ENCODE data around the gene PLXNA2.

Gene PLXNA2

DNA sequence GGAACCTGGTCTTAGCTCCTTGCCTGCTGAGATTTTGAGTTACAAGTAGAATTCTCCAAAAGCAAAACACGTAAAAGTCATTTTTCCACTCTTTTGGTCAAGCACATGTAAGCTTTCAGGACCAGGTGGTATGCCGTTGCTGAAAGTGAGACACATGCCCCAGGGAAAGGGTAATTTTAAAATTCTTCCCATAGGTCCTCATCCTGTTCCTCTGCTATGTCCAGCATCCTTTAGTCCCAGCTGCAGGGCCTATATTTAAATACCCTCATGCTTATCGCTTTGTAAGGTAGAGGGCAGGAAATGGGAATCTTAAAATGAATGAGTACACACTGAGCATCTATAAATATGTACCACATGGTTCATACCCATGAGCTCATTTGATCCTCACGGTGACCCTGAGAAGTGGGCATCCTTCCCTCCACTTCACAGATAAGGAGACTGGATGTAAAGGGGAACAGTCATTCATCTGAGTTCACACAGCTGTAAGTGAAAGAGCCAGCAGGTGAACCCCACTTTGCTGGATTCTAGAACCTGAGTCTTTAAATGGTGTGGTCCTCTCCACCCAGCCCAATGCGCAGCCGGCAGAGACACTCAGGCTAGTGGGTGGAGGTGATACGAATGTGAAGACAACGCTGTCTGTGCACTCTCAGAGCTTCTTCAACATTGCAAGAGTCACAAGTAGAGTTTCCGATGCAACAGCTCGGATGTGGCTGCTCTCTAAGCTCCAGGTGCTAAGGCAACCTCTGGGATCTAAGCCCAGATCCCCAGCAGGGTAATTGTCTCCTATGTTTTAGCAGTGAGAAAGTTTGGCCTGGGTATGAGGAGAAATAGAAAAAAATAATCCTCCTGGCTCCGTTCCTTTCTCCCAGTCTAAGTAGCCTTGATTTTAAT lies 163.5 kb downstream of the PLXNA2 start:
- Mint-ChIP-seq H3K27me3 (no peaks in the 10 kb centered on the region), H3K4me1 (peaks cover 2% of the 10 kb centered on the region), H3K9me3 (no peaks in the 10 kb centered on the region), H3K27ac (no peak overlapping the region), H3K4me3 (no peak overlapping the region)
- ATAC-seq (no peak), DNase-seq (no peak)

DNA sequence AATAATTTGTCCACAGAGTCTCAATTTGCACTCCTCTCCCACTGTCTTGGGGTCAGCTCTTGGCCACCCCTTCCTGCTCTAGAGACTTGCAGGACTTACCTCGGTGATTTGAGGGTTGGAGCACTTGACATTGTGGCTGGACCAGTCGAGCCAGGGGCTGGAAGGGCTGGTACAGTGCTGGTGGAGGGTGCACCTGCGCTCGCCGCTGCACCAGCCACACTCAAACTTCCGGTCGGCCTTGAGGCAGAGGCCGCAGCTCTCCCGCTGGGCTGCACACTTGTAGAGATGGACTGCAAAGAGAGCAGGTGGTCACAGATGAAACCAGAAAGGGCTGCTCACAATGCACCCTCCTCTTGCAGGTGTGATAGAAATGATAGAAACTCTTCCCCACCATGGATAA lies 165.0 kb downstream of the PLXNA2 start:
- Mint-ChIP-seq H3K4me1 (no peaks in the 10 kb centered on the region), H3K4me3 (no peak overlapping the region), H3K9me3 (no peaks in the 10 kb centered on the region), H3K27me3 (no peaks in the 10 kb centered on the region), H3K27ac (no peak overlapping the region)
- no peak for DNase-seq
- ATAC-seq, result no peak

DNA sequence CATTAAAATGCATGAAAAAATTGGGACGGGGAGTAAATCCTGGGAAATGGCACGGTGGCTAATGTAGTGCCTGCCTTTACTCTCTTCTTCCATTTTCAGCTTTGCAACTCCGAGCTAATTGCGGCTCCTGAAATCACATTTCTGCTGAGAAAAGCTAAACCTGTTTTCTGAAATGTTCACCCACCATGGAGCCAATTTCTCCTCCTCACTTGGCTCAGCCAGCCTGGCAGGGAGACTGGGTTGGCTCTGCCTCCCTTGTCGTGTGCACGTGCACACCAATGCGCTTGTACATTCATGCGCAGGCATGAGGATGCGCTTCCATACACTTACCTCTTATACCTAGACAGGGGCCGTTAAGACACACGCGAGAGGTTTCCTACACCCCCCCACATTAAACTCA lies 165.4 kb downstream of the PLXNA2 start:
- DNase-seq, result no peak
- H3K4me3 Mint-ChIP-seq, result no peak overlapping the region
- no peaks in the 10 kb centered on the region for H3K9me3 Mint-ChIP-seq
- H3K27ac Mint-ChIP-seq, result no peak overlapping the region
- no peak for ATAC-seq
- H3K27me3 Mint-ChIP-seq, result no peaks in the 10 kb centered on the region
- H3K4me1 Mint-ChIP-seq, result no peaks in the 10 kb centered on the region

DNA sequence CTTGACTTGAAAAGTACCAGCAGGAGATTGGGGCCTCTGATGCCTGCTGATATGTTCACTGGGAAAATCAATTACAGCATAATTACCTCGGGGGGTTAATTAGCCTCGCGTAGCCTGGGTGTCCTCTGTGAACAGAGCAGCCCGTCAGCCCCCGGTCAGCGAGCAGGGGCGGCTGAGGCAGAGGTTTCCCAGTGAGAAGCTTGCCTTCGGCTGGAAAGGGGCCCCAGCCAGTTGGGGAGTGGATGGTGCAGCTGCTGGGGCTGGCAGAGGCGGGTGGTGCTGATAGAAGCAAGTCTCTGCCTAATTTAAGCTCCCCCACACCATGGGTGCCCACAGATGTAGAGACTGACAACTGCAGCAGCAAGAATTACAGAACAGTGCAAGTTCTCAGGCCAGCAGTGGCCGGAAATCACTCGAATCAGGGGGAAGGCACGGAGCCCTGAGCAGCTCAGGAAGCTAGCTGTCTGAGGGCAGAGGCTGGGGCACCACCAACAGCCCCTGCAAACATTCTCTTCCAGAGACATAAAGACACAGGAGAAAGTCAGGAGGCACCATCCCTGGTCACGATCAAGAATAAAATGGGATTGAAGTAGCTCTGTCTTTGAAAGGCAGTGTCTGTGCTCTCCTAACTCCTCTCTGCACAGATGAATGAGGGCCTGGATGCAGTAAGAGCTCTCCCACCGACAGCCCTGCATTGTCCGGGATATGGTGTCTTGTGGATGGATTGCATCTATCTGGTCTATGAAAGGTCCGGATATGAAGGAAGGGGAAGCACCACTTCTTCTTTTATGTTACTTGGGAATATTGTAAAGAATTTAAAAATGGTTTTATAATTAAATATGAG lies 166.7 kb downstream of the PLXNA2 start:
- H3K27ac Mint-ChIP-seq, result peak overlapping the region in 1 of 2 donors; percentile 54
- ATAC-seq, result peak; percentile 38
- no peaks in the 10 kb centered on the region for H3K4me1 Mint-ChIP-seq

DNA sequence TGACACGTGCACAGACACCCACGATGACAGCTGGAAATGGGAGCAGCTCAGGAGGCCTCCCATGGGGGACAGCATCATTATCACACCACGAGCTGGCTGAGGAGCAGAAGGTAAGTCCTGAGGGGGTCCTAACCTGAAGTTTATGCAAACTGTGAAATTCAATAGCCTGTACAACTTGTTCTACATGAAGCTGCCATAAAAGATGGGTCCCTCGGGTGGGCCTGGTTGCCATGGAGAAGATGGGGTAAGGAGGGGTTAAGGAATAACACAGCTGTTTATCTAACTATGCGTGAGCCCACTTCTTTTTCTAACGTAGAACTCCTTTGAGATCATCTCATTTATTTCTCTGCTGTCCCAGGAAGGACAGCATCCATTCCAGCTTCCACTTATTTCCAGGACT lies 169.8 kb downstream of the PLXNA2 start:
- Mint-ChIP-seq H3K4me3 (no peak overlapping the region), H3K4me1 (no peaks in the 10 kb centered on the region), H3K27ac (no peak overlapping the region), H3K27me3 (no peaks in the 10 kb centered on the region), H3K9me3 (no peaks in the 10 kb centered on the region)
- DNase-seq (no peak), ATAC-seq (no peak)

More for the DNA sequence above, 166.7 kb downstream of the PLXNA2 start:
- Mint-ChIP-seq H3K27me3 (no peaks in the 10 kb centered on the region), H3K4me3 (no peak overlapping the region), H3K9me3 (no peaks in the 10 kb centered on the region)
- no peak for DNase-seq

DNA sequence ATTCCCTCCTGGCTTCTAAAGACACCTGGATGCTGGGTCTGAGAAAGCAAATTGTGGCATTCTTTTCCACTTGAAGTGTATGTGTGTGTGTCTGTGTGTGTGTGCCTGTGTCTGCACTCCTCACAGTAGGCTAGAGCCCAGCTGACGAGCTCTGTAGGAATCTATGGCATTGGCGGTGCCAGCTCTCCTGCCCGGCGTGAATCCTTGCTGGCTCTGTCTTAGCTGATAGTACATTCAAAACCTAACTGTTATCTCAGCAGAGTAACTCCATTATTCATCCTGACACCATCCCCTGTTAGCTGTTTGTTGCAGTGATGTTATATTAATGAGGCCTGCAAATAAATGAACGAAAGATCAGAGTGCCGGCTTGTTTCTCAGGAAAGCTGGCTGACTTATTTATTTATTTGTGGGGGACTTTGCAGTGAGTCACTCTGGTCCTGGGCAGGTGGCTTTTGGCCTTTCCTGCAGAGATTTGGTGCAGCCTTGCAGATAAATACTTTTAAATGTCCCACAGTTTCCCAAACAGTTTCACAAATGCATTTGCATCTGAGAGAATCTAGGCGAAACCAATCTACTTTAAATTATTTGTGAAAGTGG lies 172.7 kb downstream of the PLXNA2 start:
- H3K27me3 Mint-ChIP-seq, result no peaks in the 10 kb centered on the region
- no peaks in the 10 kb centered on the region for H3K4me1 Mint-ChIP-seq
- no peak overlapping the region for H3K27ac Mint-ChIP-seq
- ATAC-seq (no peak), DNase-seq (no peak)
- H3K4me3 Mint-ChIP-seq, result no peak overlapping the region
- no peaks in the 10 kb centered on the region for H3K9me3 Mint-ChIP-seq

DNA sequence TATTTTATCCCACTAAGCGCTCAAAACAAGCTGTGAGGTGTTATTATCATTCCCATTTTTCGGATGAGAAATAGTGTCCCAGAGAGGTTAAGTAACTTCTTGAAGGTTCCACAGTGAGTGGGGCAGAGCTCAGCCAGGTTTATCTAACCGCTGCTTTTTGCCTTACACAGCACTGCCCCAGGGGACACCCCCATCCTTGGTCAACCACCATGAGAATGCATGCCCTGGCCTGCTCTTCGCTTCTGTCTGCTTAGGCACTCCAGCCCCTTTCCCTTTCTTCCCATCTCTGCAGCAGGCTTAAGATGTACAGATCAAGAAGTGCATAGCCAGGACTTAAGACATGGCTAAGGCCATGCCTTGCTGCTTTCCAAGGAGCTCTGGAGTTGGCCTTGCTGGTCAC lies 174.3 kb downstream of the PLXNA2 start:
- no peak for DNase-seq
- ATAC-seq, result peak; percentile 11
- no peak overlapping the region for H3K4me3 Mint-ChIP-seq
- no peaks in the 10 kb centered on the region for H3K9me3 Mint-ChIP-seq
- H3K27me3 Mint-ChIP-seq, result no peaks in the 10 kb centered on the region
- no peak overlapping the region for H3K27ac Mint-ChIP-seq
- H3K4me1 Mint-ChIP-seq, result no peaks in the 10 kb centered on the region

DNA sequence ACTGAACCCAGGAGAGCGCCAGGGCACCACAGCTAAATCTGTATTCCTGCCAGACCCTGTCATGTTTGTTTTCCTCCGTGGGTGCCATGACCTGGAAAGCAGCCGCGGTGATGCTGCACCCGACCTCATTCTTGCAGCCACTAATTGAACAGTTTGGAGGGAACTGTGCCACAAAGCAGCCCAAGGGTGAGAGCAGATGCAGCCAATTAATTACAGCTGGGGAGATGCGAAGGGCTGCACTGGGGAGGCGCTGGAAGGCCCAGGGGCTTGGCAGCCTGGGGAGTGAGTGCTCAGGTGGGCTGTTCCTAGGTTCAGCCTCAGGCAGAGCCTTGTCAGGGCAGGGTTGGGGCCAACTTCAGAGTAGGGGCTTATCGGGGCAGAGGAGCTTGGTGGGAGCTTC lies 174.9 kb downstream of the PLXNA2 start:
- Mint-ChIP-seq H3K9me3 (no peaks in the 10 kb centered on the region), H3K27ac (peak overlapping the region in 1 of 2 donors; percentile 28), H3K4me1 (no peaks in the 10 kb centered on the region), H3K27me3 (no peaks in the 10 kb centered on the region), H3K4me3 (no peak overlapping the region)
- DNase-seq (no peak), ATAC-seq (no peak)

DNA sequence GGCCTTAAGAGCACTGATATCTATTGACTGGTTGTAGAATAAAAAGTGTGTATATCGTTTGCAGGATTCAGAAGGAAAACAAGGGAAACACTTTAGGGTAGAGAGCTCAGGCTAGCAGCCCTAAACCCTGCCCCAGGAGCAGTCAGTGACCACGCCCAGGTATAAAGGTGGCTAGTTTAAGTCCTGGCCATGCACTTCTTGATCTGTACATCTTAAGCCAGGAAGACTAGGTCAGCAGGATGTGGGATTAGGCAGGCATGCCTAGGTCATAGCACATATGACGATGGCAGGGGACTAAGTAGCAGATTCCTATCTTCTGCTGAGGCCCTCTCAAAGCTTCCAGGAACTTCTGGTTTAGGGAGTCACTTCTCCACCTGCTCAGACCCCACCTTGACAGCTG lies 175.3 kb downstream of the PLXNA2 start:
- Mint-ChIP-seq H3K27me3 (no peaks in the 10 kb centered on the region), H3K4me1 (no peaks in the 10 kb centered on the region), H3K9me3 (no peaks in the 10 kb centered on the region), H3K27ac (peak overlapping the region in 1 of 2 donors; percentile 28), H3K4me3 (no peak overlapping the region)
- DNase-seq, result no peak
- no peak for ATAC-seq

DNA sequence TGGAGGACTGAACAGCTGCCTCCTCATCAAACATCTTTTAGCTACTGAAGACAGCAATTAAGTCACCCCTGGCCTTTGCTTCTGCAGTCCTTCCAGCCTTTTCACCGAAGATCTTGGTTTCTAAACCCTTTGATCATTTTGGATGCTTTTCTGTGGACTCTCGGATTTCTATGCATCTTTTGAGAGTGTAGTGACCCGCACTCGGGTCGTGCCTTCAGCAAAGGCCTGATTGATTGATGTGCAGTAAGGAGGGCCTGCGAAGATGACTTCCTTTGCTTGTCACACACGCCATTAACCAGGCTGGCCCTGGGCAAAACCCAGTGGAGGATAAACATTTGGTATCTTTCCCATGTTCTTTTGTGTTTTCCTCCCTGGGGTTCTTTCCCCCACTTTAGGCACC lies 175.8 kb downstream of the PLXNA2 start:
- H3K4me1 Mint-ChIP-seq, result no peaks in the 10 kb centered on the region
- H3K4me3 Mint-ChIP-seq, result no peak overlapping the region
- no peak for ATAC-seq
- no peaks in the 10 kb centered on the region for H3K27me3 Mint-ChIP-seq
- H3K9me3 Mint-ChIP-seq, result no peaks in the 10 kb centered on the region
- no peak for DNase-seq
- H3K27ac Mint-ChIP-seq, result no peak overlapping the region

DNA sequence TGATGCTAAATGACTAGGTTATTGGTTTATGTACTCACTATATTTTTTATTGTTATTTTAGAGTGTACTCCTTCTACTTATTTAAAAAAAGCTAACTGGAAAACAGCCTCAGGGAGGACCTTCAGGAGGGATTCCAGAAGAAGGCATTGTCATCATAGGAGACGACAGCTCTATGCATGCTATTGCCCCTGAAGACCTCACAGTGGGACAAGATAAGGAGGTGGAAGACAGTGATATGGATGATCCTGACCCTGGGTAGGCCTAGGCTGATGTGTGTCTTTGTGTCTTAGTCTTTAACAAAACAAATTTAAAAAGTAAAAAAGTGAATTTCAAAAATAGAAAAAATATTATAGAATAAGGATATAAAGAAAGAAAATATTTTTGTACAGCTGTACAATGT lies 177.6 kb downstream of the PLXNA2 start:
- ATAC-seq (no peak), DNase-seq (no peak)
- no peaks in the 10 kb centered on the region for H3K27me3 Mint-ChIP-seq
- H3K9me3 Mint-ChIP-seq, result no peaks in the 10 kb centered on the region
- H3K4me1 Mint-ChIP-seq, result no peaks in the 10 kb centered on the region
- H3K27ac Mint-ChIP-seq, result no peak overlapping the region
- H3K4me3 Mint-ChIP-seq, result no peak overlapping the region

DNA sequence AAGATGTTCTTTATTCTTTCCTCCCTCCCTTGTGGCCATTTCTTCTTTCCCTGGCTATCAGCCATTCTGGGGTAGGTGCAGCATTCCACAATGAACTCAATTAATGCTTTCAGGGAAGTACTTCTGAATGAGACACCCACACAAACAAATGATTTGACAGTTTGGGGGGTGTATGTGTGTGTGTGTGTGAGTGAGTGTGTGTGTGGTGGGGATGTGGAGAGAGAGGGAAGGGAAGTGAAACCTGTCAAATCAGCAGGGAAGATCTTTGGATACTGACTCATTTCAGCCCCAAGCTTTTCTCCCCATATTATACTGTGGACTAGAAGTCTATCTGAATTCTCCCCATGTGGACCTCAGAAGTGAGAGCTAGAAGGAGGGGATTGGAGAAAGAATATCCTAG lies 178.3 kb downstream of the PLXNA2 start:
- no peak for ATAC-seq
- Mint-ChIP-seq H3K4me1 (no peaks in the 10 kb centered on the region), H3K27ac (no peak overlapping the region), H3K4me3 (no peak overlapping the region), H3K9me3 (no peaks in the 10 kb centered on the region), H3K27me3 (no peaks in the 10 kb centered on the region)
- DNase-seq, result no peak

DNA sequence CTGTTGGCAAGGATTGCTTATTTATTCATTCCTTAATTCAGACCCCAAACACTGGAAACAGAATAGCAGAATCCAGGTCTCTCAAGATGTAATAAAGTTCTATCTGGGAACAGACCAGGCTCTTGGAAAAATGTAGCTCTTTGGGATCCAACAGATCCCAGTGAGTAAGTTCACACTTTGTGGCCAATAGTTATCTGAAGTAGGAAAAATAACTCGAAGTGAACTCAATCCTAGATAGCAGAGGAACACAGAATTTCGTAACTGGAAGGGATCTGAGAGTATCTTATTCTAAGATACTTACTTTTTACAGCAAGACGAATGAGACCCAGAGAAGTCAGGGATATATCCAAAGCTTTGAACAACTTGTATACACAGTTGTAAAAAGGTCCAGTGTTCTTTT lies 182.6 kb downstream of the PLXNA2 start:
- Mint-ChIP-seq H3K9me3 (no peaks in the 10 kb centered on the region), H3K27ac (no peak overlapping the region), H3K4me3 (no peak overlapping the region), H3K4me1 (no peaks in the 10 kb centered on the region), H3K27me3 (no peaks in the 10 kb centered on the region)
- no peak for ATAC-seq
- DNase-seq, result no peak

DNA sequence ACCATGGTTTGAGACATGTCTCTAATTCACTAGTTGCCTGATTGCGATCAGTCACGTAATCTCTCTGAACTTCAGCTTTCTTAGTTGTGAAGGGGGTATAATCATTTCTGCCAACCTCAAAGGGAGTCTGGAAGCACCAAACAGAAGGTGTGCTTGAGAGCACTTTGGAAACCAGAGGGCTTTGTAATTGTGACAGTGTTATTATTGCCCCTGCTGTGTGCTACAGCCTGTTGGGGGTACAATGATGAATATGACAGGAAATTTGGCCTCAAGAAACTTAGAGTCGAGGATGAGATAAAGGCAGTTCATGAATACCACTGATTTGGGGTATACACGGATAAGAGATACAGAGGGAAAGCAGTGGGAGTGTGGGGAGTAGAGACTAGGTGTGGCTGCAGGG lies 183.1 kb downstream of the PLXNA2 start:
- Mint-ChIP-seq H3K27ac (no peak overlapping the region), H3K9me3 (no peaks in the 10 kb centered on the region), H3K27me3 (no peaks in the 10 kb centered on the region), H3K4me1 (no peaks in the 10 kb centered on the region), H3K4me3 (no peak overlapping the region)
- DNase-seq (no peak), ATAC-seq (no peak)

DNA sequence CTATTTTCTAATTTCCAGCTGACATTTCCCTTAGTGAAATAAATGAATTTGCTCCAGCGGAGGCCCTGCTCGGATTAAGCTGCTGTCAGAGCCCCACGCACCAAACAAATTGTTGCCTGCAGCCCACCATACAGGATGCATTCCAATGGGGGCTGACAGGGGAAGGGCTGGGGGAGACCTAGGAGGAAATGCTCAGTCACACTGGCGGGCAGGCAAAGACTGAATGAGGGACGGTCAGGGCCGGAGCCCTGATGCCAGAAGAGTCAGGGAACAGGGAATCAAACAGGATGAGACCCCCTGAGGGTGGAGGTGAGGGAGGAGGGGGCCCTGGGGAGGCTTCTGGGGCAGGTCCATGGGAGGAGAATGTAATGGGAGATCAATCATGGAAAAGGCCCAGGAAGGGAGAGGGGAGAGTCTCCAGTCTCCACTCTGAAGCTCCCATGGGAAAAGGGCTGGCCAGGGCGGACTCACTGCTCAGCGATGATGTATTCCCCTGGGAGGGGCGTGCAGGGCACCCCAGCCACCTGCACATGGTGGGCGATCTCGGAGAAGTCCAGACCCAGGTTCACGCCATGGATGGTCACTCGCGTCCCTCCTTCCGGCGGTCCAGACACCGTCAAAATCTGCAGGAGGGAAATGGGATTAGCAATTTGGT lies 183.8 kb downstream of the PLXNA2 start:
- no peaks in the 10 kb centered on the region for H3K4me1 Mint-ChIP-seq
- ATAC-seq, result no peak

More for the DNA sequence above, 183.8 kb downstream of the PLXNA2 start:
- Mint-ChIP-seq H3K4me3 (no peak overlapping the region), H3K9me3 (no peaks in the 10 kb centered on the region), H3K27me3 (no peaks in the 10 kb centered on the region), H3K27ac (no peak overlapping the region)
- DNase-seq, result no peak

All from stimulated activated naive CD8-positive, alpha-beta T cell treated with anti-CD3 and anti-CD28 coated beads, Interleukin-15, amount 100 ng/mL, for 72 hours (primary cell).